Activated CD8-positive, alpha-beta memory T cell treated with anti-CD3 and anti-CD28 coated beads for 48 hours (primary cell): ENCODE measurements around the gene NOL3.
A peak's percentile ranks its signal among the peaks of the same experiment; 100 is the strongest.

Experiments used
- DNase-seq, 3 experiments: peaks; one replicate each; pipeline ENCODE4 v3.0.0-alpha.2; 2020; ENCODE audit warnings: low read depth in 2 of 3, low spot score in 2 of 3

NOL3 gene

DNA sequence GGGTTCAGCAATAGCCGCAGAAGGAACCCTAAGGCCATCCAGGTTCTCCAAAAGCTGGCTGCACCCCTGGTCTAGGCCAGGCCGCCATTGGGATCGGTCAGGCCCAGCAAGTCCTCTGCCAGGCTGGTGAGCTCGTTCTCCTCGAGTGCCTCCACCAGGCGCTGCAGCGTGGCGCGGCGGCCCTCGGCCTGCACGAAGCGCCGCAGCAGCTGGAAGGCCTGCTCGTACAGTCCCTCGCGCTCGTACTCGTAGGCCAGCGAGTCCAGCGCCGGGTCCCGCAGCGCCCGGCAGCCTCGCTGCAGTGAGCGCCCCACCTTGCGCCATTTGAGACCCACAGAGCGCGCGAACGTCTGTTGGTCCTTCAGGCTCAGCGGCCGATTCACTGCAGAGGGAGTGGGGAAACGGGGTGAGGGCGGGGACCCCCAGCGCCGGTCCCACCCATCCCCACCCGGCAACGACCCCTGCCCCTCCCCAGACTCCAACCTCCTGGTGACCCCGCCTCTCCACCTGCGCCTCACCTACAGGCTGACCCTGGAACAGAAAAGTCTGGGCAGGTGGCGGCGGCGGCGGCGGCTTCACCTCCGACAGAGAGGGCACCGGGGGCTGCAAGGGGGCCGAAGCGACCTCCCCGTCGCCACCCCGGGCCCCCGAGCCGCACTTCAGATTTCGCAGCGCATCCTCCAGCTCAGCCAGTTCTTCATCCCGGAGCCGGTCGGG, 15.6 kb upstream of the NOL3 start:
- no peak for DNase-seq

DNA sequence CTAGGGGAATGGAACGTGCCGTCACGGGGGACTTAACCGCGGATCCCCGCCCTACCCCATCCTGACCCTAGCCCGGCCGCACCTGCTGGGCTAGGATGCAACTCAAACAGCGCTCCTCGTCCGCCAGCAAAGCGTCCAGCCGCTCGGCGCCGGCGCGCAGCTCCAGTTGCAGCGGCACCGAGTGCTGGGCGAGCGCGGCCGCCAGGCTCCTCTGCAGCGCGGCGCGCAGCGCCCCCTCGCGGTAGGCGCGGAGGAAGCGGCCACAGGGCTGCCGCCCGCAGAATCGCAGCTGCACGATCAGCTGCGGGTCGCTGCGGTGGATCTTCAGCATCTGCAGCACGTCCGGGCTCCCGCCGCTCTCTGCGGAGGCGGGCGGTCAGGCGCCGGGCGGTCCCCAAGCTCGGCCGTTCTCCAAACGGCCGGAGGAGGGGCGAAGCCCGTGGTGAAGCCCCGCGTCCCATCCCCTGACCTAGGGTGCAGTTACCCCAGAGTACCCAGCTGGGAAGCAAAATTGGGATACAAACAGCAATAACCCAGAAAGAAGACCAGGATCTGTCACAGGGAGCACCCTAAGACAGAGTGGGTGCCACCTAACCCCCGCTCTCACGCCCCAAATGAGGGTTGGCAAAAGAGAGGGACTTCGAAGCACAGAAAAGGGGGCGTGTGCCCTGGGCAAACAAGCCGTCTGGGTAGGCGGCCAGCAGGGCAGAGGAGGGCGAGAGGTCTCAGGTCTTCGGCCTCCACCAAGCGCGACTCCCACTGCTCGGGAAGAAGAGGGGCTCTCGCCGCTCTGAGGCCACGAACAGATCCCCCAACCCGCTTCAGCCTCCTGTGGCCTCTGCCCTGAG, 14.8 kb upstream of the NOL3 start:
- DNase-seq = peak; percentile 54 to 70 (median 69)

DNA sequence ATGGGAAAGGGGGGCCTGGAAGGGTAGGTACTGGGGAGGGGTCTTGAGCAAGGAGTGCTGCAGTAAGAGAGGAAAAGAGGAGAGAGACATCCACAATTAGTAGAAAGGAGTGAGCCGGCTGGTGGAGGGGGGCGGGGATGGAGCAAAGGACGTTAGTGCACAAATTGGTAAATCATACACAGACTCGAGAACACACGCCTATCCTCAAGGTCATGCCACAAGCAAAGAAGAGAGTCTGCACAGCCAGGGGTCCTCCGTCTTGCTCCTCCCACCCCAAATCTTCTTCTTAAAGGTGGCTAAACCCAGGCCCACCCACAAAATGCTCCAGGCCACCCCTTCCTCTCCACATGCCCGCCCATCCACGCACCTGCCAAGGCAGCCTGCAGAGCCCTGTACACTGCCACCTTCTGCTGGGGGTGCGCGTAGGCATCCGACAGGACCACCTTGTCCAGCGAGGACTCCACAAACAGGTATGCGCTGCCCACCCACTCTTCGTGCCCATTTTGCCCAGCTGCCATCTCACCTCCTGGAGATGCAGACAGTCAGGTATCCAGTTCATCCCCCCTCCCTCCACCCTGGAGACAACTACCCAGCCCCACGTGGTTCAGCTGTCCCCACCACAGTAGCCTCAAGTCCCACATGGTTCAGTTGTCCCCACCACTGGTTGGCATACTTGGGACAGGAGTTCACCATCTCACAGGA, 14.0 kb upstream of the NOL3 start:
- DNase-seq = no peak

DNA sequence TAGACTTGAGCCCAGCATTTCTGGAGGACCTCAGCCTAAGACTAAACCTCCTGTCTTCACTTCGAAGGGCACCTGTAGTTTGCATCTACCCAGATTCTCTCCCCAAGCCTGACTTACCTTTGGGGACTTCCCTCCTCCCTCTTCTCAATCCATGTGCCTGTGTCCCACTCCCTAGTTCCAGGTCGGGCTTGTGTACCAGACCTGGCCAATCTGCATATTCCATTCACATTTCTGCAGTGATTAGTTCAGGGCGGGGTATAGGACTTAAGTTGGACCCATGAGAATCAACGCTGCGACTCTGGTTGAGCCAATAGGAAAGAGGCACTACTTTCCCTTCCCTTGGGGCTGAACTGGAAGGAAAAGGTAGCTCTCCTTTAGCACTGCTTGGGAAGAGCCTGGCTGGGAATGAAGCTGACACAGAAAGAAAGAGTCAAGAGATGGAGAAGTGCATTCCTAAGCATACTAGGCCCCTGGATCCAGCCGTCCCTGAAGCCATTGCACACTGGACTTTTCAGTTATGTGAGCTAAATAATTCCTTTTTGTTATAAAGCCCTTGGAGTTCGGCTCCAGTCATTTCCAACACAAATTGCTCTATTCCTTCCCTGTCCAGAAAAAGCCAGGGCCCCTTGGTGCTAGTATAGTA, 13.1 kb upstream of the NOL3 start:
- DNase-seq = no peak

DNA sequence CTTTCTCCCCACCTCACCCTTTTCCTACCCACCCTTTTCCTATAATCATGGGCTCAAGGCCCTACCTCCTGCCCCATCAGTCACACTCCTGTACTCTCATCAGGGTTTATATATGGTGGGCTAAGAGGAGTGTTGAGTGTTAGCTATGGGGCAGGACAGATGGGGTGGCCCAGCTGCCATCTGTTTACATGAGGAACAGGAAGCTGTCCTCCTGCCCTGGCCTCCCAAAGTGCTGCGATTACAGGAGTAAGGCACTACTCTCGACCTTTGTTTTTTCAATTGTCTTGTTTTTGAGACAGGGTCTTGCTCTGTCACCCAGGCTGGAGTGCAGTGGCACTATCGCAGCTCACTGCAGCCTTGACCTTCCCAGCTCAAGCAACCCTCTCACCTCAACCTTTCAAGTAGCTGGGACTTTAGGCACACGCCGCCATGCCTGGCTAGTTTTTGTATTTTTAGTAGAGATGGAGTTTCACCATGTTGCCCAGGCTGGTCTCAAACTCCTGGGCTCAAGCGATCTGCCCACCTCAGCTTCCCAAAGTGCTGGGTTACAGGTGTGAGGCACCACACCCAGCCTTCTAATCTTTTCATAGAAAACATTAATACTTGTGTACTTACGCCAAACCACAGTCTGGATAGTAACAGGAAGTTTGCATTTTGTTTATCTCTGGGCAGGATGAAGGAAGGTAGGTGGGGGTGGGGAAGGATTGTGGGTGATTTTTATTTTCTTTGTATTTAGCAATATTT, 12.3 kb upstream of the NOL3 start:
- DNase-seq = no peak

DNA sequence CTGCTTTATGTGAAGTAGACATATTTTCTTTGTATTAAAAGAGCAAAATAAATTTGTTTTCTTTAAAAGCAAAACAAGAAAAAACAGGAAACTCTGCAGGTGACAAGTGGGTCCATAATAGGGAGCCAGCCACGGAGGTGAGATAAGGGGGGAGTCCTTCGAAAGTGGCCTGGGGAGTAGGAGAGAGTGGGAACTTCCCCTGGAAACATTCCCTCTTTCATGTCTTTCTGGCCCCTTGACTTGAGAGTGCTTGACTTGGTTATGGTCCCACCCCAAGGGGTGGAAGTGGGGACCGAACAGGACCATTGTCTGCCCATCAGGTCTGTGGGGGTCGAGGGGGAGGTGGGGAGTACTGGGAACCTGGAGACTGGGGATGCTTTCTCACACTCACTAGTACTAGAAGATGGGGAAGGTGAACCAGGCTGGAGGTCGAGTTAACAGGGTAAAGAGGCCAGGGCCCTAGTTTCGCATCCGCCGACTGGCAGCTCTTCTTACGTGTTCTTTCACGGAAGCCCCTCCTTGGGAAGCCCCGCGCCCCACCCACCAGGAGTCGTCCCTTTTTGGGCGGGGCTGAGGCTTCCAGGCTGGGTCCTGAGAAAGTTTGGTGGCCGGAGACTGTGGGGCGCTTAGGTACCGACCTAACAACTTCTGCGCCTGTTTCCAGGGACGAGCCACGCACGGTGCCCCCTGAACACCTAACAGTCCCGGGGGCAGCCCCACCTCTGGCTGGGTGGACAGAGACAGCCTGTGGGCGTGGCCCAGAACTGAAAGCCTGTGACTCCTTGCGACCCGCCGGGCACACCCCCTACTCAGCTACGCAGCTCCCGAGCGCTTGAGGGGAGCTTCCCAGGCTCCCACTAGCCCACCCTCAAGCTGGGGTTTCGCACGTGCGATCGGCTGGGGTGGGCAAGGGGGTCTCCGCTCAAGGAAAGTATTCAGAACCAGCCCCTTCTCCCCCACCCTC, 11.4 kb upstream of the NOL3 start:
- peak; percentile 54 to 71 (median 60) for DNase-seq

DNA sequence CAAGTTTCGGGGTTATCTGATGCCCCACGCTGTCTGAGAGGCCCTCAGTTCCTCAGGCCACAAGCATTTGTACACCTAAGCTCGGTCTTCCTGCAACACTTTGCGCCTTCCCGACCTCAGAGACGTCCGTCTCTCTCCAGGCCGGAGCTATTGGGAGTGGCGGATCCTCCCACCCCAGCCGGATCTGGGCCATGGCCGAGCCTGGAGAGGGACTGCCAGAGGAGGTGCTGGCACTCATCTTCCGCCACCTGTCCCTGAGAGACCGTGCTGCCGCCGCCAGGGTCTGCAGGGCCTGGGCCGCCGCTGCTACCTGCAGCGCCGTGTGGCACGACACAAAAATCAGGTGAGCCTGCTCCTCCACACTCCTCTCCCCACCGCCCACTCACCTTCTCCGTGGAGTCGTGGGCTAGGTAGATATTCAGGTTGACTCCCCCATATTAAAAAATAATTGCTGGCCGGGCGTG, 8.7 kb upstream of the NOL3 start:
- DNase-seq = no peak

DNA sequence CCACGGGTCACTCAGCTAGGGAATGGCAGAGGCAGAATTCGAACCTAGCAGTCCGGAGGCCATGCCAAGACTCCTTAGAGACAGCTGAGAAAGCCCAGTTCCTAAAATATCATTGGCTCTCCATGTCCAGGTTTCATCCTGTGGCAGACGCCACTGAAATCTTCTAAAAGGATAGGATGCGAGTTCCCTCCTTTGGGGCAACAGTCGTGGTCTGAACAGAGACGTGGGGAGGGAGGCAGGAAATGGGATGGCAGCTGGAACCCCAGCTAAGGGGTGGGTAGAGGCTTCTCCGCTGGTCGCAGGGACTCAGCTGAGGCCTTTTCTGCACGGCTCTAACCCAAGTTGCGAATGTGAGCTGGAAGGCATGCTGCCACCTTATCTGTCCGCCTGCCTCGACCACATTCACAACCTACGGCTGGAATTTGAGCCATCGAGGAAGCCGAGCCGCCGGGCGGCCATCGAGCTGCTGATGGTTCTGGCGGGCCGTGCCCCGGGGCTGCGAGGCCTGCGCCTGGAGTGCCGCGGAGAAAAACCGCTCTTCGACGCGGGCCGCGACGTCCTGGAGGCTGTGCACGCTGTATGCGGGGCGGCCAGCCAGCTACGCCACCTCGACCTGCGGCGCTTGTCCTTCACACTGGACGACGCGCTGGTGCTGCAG, 7.7 kb upstream of the NOL3 start:
- no peak for DNase-seq

DNA sequence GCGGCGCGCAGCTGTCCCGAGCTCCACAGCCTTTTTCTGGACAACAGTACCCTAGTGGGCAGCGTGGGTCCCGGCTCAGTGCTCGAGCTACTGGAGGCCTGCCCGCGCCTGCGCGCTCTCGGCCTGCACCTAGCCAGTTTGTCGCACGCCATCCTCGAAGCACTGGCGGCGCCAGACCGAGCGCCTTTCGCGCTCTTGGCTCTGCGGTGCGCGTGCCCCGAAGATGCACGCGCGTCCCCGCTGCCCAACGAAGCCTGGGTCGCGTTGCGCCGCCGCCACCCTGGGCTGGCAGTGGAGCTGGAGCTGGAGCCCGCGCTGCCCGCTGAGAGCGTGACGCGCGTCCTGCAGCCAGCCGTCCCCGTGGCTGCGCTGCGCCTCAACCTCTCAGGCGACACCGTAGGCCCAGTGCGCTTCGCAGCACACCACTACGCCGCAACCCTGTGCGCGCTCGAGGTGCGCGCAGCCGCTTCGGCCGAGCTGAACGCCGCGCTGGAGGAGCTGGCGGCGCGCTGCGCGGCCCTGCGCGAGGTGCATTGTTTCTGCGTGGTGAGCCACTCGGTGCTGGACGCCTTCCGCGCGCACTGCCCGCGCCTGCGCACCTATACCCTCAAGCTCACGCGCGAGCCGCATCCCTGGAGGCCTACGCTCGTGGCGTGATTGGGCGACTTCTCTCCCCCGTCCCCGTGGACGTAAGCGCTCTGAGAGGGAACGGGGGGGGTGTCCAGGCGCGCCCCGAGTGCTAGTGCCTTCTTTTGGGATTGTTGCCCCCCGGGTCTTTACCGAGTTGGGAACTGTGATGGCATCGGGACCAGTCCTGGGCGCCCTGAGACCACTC, 7.0 kb upstream of the NOL3 start:
- DNase-seq = no peak

DNA sequence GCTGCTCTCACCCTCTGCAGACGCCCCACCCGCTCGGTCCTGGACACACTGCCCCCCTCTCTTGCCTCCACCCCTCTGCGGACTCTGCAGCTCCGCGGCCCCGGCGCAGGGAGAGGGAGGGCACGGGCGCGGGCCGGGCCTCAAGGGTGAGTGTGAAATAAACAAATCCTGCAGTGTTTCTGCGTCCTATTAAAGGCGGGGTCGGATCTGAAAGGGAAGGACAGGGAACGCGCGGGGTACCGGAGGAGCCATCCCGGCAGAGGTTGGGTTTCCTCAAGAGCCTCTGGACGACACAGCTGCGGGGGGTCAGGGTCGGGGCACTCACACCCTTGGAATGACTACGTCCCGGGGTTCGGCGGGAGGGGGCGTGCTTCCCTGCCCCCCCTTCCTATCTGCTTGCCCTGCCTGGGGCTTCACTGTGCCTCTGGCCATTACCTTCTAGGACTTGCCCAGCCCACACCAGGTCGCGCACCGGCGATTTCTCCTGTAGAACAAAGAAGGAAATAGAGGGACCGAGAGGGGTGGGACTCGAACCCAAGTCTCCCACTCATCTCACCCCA, 6.3 kb upstream of the NOL3 start:
- no peak for DNase-seq

DNA sequence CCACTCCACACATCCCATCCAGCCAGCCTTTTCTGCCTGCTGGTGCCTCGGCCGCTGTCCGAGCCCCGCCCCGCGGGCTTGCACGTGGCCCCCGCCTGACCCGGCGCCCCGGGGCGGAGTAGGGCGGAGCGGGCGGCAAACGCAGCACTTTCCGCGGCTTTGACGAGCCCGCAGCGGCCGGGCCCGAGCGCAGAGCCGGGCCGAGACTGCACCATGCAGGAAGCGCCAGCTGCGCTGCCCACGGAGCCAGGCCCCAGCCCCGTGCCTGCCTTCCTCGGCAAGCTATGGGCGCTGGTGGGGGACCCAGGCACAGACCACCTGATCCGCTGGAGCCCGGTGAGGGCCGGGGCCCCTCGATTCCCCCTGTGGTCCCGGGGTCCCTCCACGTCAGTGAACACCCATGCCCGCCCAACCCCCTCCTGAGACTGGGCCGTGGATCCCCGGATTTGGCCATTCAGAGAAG, 5.7 kb upstream of the NOL3 start, which contains the start of gene HSF4:
Gene HSF4, plus strand, starts transcription at position 147 of the 463 bp plus-strand sequence. Its CDS starts 67 bp downstream, at position 214.
- DNase-seq = no peak

DNA sequence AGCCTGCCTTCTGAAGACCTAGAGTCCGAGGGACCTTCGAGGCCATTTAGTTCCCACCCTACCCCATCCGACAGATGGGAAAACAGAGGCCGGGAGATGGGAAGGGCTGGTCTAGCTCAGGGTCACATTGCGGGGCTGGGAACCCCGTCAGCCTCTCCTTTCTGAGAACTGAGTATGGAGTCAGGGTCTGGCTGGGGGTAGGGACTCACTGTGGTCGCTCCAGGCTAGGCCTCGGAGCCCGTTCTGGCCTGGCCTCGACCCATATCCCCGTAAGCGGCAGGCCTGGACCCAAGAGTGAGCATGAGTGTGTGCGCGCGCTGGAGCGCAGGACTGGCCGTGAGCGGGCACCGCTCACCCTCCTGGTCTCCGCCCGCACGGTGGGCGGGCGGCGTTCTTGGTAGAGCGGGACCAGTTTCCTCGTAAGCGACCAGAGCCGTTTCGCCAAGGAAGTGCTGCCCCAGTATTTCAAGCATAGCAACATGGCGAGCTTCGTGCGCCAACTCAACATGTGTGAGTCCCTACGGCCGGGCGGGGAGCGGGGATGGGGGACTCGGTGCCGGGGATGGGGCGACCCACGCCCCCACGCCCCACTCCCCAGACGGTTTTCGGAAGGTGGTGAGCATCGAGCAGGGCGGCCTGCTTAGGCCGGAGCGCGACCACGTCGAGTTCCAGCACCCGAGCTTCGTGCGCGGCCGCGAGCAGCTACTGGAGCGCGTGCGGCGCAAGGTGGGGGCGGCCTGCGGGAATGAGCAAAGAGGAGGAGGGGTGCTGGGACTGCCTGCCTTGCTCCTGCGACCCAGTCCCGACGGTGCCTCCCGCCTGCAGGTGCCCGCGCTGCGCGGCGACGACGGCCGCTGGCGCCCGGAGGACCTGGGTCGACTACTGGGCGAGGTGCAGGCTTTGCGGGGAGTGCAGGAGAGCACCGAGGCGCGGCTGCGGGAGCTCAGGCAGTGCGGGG, 4.9 kb upstream of the NOL3 start:
- DNase-seq = no peak

DNA sequence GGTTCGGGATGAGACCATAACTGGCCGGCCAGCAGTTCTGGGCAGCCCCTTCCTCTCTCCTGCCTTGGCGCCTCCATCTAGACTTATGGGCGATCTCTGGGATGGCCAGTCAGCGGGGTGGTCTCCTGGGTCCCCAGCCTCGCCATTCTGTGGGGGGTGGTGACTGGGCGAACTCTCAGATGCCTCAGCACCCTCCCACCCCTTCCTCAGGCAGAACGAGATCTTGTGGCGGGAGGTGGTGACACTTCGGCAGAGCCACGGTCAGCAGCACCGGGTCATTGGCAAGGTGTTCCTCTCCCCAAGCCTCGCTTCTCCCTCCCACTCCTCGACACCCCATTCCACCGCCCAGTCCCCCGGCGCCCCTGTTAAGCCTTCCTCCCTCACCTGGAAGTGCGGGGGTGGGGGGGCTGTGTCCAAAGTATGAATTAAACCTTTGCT, 4.2 kb upstream of the NOL3 start:
- DNase-seq = no peak

DNA sequence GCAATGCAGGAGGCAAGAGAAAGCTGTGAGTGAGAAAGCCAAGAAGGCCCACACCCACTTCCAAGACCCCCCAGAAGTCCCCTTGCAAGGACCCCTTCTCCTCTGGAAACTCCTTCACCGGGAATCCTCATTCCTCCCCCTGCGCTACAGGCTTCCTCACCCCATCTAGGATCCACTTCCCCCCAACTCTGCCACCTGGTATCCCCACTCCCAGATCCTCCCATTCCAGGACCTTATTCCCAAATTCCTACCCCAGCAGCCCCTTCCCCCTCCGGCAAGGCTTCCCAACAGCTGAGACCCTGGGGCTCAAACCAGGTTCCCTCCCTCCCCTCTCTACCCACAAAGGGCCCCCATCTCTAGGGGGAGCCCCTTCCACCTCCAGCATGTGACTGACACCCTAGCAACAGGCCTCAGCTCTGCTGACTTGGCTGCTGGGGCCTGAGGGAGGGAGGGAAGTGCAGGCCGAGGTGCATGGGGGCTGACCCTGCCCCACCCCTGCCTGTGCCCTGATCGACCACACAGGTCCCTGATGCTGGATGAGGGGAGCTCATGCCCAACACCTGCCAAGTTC, 3.7 kb upstream of the NOL3 start:
- DNase-seq = no peak

DNA sequence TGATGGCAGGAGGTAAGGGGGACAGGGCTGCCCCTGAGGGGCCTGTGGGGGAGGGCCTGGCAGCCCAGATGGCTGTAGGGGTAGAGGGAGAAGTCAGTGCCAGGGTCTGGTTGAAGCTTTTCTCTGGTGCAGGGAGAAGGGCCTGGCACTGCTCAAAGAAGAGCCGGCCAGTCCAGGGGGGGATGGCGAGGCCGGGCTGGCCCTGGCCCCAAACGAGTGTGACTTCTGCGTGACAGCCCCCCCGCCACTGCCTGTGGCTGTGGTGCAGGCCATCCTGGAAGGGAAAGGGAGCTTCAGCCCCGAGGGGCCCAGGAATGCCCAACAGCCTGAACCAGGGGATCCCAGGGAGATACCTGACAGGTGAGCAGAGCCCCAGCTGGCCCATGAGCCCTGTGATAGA, 2.8 kb upstream of the NOL3 start:
- DNase-seq = no peak

DNA sequence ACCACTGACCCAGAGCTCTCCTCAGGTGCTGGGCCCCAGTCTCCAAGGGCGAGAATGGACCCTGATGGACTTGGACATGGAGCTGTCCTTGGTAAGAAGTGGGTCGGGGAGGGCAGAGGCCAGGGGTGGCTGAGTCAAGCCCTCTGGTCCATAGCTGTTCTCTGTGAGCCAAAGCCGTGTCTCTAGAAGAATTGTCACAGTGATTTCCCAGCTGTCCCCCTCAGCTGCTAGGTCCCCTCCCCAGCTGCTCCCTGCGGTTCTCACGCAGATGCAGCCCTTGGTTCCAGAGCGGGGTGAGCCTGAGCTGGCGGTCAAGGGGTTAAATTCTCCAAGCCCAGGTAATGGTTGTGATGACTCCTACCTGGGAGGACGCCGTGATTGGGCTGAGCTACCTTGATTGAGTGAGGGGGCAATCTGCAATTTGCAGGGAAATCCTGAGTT, 1.3 kb upstream of the NOL3 start:
- DNase-seq = no peak
